HepG2 (cell line): ENCODE results near the gene UTS2R. TPM values are rescaled to one million over a fixed set of nuclear protein-coding genes. Genes with fewer than 3 reads are reported as not detected.

Source experiments
- AHDC1 ChIP-seq: sonication (generic); formaldehyde crosslinking; IDR thresholded peaks from 2 replicates; pipeline ENCODE4 v1.5.1; 2020; ENCODE audit warnings: mild to moderate bottlenecking, missing genetic modification reagents, borderline replicate concordance
- LRRFIP1 ChIP-seq: sonication (generic); formaldehyde crosslinking; conservative IDR thresholded peaks from 2 replicates; pipeline ENCODE4 v1.4.0; 2020; ENCODE audit warnings: missing genetic modification reagents
- MAFF ChIP-seq: IDR thresholded peaks from 2 replicates; pipeline ENCODE4 v1.6.1; 2011; ENCODE audit warnings: low read depth, low read length, improper control_type of control experiment
- MAFG ChIP-seq: sonication (generic); formaldehyde crosslinking; IDR thresholded peaks from 2 replicates; pipeline ENCODE4 v1.5.1; 2020; ENCODE audit warnings: mild to moderate bottlenecking, missing genetic modification reagents
- UBTF ChIP-seq: sonication (generic); formaldehyde crosslinking; IDR thresholded peaks from 2 replicates; pipeline ENCODE4 v1.4.0; 2020; ENCODE audit warnings: mild to moderate bottlenecking, missing genetic modification reagents
- ZBTB26 ChIP-seq: IDR thresholded peaks from 2 replicates; pipeline ENCODE4 v1.6.1; 2016; ENCODE audit warnings: missing compliant biosample characterization, missing genetic modification reagents, borderline replicate concordance
- ZMYM3 ChIP-seq: sonication (generic); formaldehyde crosslinking; IDR thresholded peaks from 2 replicates; pipeline ENCODE4 v1.5.1; 2020; ENCODE audit warnings: mild to moderate bottlenecking, missing genetic modification reagents
- ZNF281 ChIP-seq: sonication (generic); formaldehyde crosslinking; IDR thresholded peaks from 2 replicates; pipeline ENCODE4 v1.4.0; 2020; ENCODE audit warnings: missing genetic modification reagents, borderline replicate concordance
- ZNF747 ChIP-seq: sonication (generic); formaldehyde crosslinking; IDR thresholded peaks from 2 replicates; pipeline ENCODE4 v1.8.1; 2023; ENCODE audit warnings: missing genetic modification reagents, mild to moderate bottlenecking, borderline replicate concordance
- polyA plus RNA-seq, 8 experiments: library from polyadenylated mRNA; depleted of rRNA in 3 of 8; stranded (reverse) in 7 of 8; unstranded in 1 of 8; fragments of >200 nt; fragmentation: Illumina TruSeq in 4 of 8; extraction: Trizol in 4 of 8; gene quantifications; 2 replicates each; pipeline versions ENCODE4 v1.2.1 to v1.2.3, GENCODE V29; 2011 to 2016; ENCODE audit warnings: low read depth in 4 of 8, missing spikeins in 1 of 8, mixed read lengths in 1 of 8; ENCODE audit not compliant: insufficient read depth in 1 of 8
- total RNA-seq, 5 experiments: library from RNA; depleted of rRNA; stranded (reverse); fragments of >200 nt; fragmentation: Illumina TruSeq; extraction: Trizol; gene quantifications; 2 replicates each; pipeline ENCODE4 v1.2.3, GENCODE V29; 2016; ENCODE audit warnings: low read depth in 1 of 5

Gene UTS2R
- total and polyA plus RNA-seq, 2 of the 13 experiments (the other 11 are each of a cell fraction or from before 2014, with no cell fraction given), result 0.13 to 0.15 TPM

- TF ChIP-seq ZNF281 (CRISPR knock-in tag) (no peak), ZMYM3 (CRISPR knock-in tag) (no peak), ZBTB26 (CRISPR knock-in tag) (peak; percentile 37; the same call in 1 of the 2 replicates), ZNF747 (CRISPR knock-in tag) (no peak), UBTF (CRISPR knock-in tag) (peak; percentile 81), MAFG (CRISPR knock-in tag) (no peak), AHDC1 (CRISPR knock-in tag) (peak; percentile 82; the same call in 1 of the 2 replicates), MAFF (no peak), LRRFIP1 (CRISPR knock-in tag) (no peak)
These were observed 19.7 kb upstream of the UTS2R start (continued) for GRCh38 chr17:82351713-82352488.
